Endothelial cell of umbilical vein (primary cell): ENCODE results near the gene GJB5. TPM values are rescaled to one million over a fixed set of nuclear protein-coding genes. Genes with fewer than 3 reads are reported as not detected.

Experiments used
- BruUV-seq: library from RNA; stranded (reverse); fragments of 400-500 nt; replicated peaks from 2 replicates; lab custom pipeline; 2021; lab: Mats Ljungman, UMichigan
- CTCF ChIA-PET: fragments of 300-600, 350-600 bp; sonication (Branson Sonifier 250); formaldehyde crosslinking; loops from one replicate; lab custom pipeline; 2021; ENCODE audit warnings: antibody characterized with exemption, inconsistent platforms; lab: Charles Lee
- POLR2A ChIA-PET: fragments of 300-600, 350-600 bp; sonication (Branson Sonifier 250); formaldehyde crosslinking; loops from one replicate; lab custom pipeline; 2021; ENCODE audit warnings: antibody characterized with exemption, inconsistent platforms; lab: Charles Lee
- DNase-seq: peaks from one replicate; pipeline ENCODE4 v3.0.0-alpha.2; 2011; ENCODE audit warnings: low read depth, low spot score
- FAIRE-seq: peaks from 2 replicates; lab custom pipeline; 2011; peaks lifted over from hg19 to GRCh38; lab: Jason Lieb, UNC
- H2AFZ ChIP-seq: 2 replicates; pipeline ENCODE4 v1.6.0; 2012; ENCODE audit warnings: low read depth, low read length, control low read depth, inconsistent platforms
- H3K27ac ChIP-seq: 2 replicates; pipeline ENCODE4 v1.5.1; 2011; ENCODE audit warnings: low read depth, mild to moderate bottlenecking, control low read depth, low read length, moderate library complexity; ENCODE audit not compliant: insufficient read depth
- H3K27me3 ChIP-seq, 2 experiments: 2 replicates each; pipeline versions ENCODE4 v1.6.0 to v1.6.1; 2011; ENCODE audit warnings: low read length in 2 of 2, mixed read lengths in 1 of 2; ENCODE audit not compliant: control insufficient read depth in 2 of 2, insufficient read depth in 2 of 2
- H3K36me3 ChIP-seq, 2 experiments: 2 replicates in 1 of 2; 3 replicates in 1 of 2; pipeline ENCODE4 v1.5.1; 2011; ENCODE audit warnings: low read length in 2 of 2, mild to moderate bottlenecking in 1 of 2, moderate library complexity in 1 of 2; ENCODE audit not compliant: control insufficient read depth in 2 of 2, insufficient read depth in 2 of 2; ENCODE audit errors: extremely low read depth in 1 of 2
- H3K4me1 ChIP-seq: 3 replicates; pipeline ENCODE4 v1.5.1; 2011; ENCODE audit warnings: mild to moderate bottlenecking, low read length; ENCODE audit not compliant: control insufficient read depth, insufficient read depth; ENCODE audit errors: extremely low read depth
- H3K4me2 ChIP-seq: 2 replicates; pipeline ENCODE4 v1.6.1; 2011; ENCODE audit warnings: low read length, control low read depth, mixed read lengths; ENCODE audit not compliant: insufficient read depth
- H3K4me3 ChIP-seq, 3 experiments: fragments of 200-600 bp in 1 of 3; sonication (generic), shearing (Covaris generic) in 1 of 3; replicated peaks in 1 of 3; 2 replicates each; pipeline ENCODE4 v1.5.1; 2011 to 2016; ENCODE audit warnings: control low read depth in 3 of 3, low read length in 3 of 3, mild to moderate bottlenecking in 2 of 3, inconsistent platforms in 1 of 3, low read depth in 1 of 3, moderate library complexity in 1 of 3; ENCODE audit not compliant: insufficient read depth in 1 of 3
- H3K79me2 ChIP-seq: 2 replicates; pipeline ENCODE4 v1.6.0; 2012; ENCODE audit warnings: low read length, inconsistent platforms; ENCODE audit not compliant: control insufficient read depth, insufficient read depth
- H3K9ac ChIP-seq: replicated peaks from 2 replicates; pipeline ENCODE3; 2011; ENCODE audit warnings: low read length, control low read depth; ENCODE audit not compliant: insufficient read depth; ENCODE audit errors: extremely low read depth
- H3K9me1 ChIP-seq: replicated peaks from 3 replicates; pipeline ENCODE4 v1.6.0; 2011; ENCODE audit warnings: mild to moderate bottlenecking, low read length; ENCODE audit not compliant: control insufficient read depth, insufficient read depth; ENCODE audit errors: extremely low read depth
- H3K9me3 ChIP-seq: replicated peaks from 2 replicates; pipeline ENCODE4 v1.5.1; 2012; ENCODE audit warnings: low read length, inconsistent platforms; ENCODE audit not compliant: control insufficient read depth, insufficient read depth
- H4K20me1 ChIP-seq: replicated peaks from 2 replicates; pipeline ENCODE3; 2011; ENCODE audit warnings: mild to moderate bottlenecking, low read length; ENCODE audit not compliant: control insufficient read depth, insufficient read depth; ENCODE audit errors: extremely low read depth
- CTCF ChIP-seq, 2 donors: IDR thresholded peaks; 1 replicate in 1 of 2; 2 replicates in 1 of 2; pipeline ENCODE4 v1.5.1; 2011; ENCODE audit warnings: low read length in 2 of 2, mild to moderate bottlenecking in 2 of 2, moderate library complexity in 2 of 2, control low read depth in 1 of 2, inconsistent platforms in 1 of 2, low read depth in 1 of 2; ENCODE audit not compliant: insufficient read depth in 1 of 2; ENCODE audit errors: extremely low read depth in 1 of 2
- EZH2 ChIP-seq: IDR thresholded peaks from 2 replicates; pipeline ENCODE4 v1.6.1; 2012; ENCODE audit warnings: borderline replicate concordance, low read depth, mild to moderate bottlenecking, moderate library complexity, low read length, inconsistent platforms; ENCODE audit not compliant: severe bottlenecking
- FOS ChIP-seq: IDR thresholded peaks from 2 replicates; pipeline ENCODE4 v1.6.1; 2011; ENCODE audit warnings: mild to moderate bottlenecking, low read length, moderate library complexity, borderline replicate concordance; ENCODE audit not compliant: insufficient read depth
- GATA2 ChIP-seq: IDR thresholded peaks from 2 replicates; pipeline ENCODE4 v1.7.0; 2011; ENCODE audit warnings: low read depth, mild to moderate bottlenecking, moderate library complexity, mixed read lengths, low read length; ENCODE audit not compliant: insufficient read length, insufficient read depth
- JUN ChIP-seq: IDR thresholded peaks from 2 replicates; pipeline ENCODE4 v1.6.1; 2011; ENCODE audit warnings: borderline replicate concordance, low read depth; ENCODE audit not compliant: insufficient read length, insufficient read depth
- MAX ChIP-seq: IDR thresholded peaks from 2 replicates; pipeline ENCODE4 v1.6.1; 2011; ENCODE audit not compliant: insufficient read depth, insufficient read length
- MYC ChIP-seq: IDR thresholded peaks from one replicate; pipeline ENCODE4 v1.6.1; 2011; ENCODE audit warnings: mild to moderate bottlenecking, low read depth, low read length
- POLR2A ChIP-seq: IDR thresholded peaks from 2 replicates; pipeline ENCODE4 v1.6.1; 2012; ENCODE audit warnings: low read depth, mild to moderate bottlenecking, control low read depth, low read length
- POLR2AphosphoS5 ChIP-seq: IDR thresholded peaks from 2 replicates; pipeline ENCODE4 v1.6.1; 2012; ENCODE audit warnings: low read depth, mild to moderate bottlenecking, control low read depth, low read length, moderate library complexity; ENCODE audit not compliant: insufficient read depth
- dilution Hi-C: fragments of 300-500 bp; cut with MboI; formaldehyde crosslinking; loops from one replicate; pipeline ENCODE4 v1.15.0; 2019; ENCODE audit warnings: low sequenced_read_pairs; ENCODE audit not compliant: extremely low pct_ligation_motif_present
- intact Hi-C: fragments of 100-400 bp; cut with micrococcal nuclease; formaldehyde crosslinking; loops from one replicate; pipeline ENCODE4 v1.10.0; 2022
- polyA plus RNA-seq, 4 experiments: library from polyadenylated mRNA; depleted of rRNA in 3 of 4; stranded (reverse) in 3 of 4; unstranded in 1 of 4; fragments of >200 nt; gene quantifications; 2 replicates each; pipeline versions ENCODE4 v1.2.1 to v1.2.3, GENCODE V29; 2011 to 2012; ENCODE audit warnings: missing spikeins in 1 of 4
- total RNA-seq: library from RNA; stranded (reverse); gene quantifications from 2 replicates; pipeline ENCODE4 v1.2.3, GENCODE V29; 2021

GJB5 gene
- total and polyA plus RNA-seq, 2 donors (not counting 3 experiments of a cell fraction or from before 2014, with no cell fraction given) = not detected

- Histone ChIP-seq H4K20me1 (no peaks in the 10 kb centered on the region), H3K36me3 (no peaks in the 10 kb centered on the region), H3K4me1 (no peaks in the 10 kb centered on the region), H3K4me2 (no peak overlapping the region), H3K27me3 (peaks cover 2 to 3% of the 10 kb centered on the region in 2 experiments), H3K9me3 (no peaks in the 10 kb centered on the region), H3K9ac (no peak overlapping the region), H3K27ac (no peak overlapping the region), H3K9me1 (no peaks in the 10 kb centered on the region), H3K79me2 (no peaks in the 10 kb centered on the region), H3K4me3 (no peak overlapping the region), H2AFZ (no peak overlapping the region)
- CTCF ChIA-PET = interaction anchor here (0.6 to 7.8 kb wide), 23 partner anchors 8 to 1131 kb away, joined by 3 to 338 read pairs (median 4); partner anchors contain the start of genes GJB4 and SMIM12
- no TSS peak for BruUV-seq
- POLR2A ChIA-PET = no interaction called here
- peak; percentile 61 for DNase-seq
- dilution Hi-C loops = no loop called here
- TF ChIP-seq CTCF (IDR thresholded peaks at IDR 0.05; ENCODE audit: extremely low read depth in 1 of 2, insufficient read depth in 1 of 2, low read depth in 1 of 2, low read length in 2 of 2) (peak; percentile 93 to 99), POLR2A (no peak), POLR2AphosphoS5 (no peak), JUN (no peak), MYC (no peak), FOS (no peak), EZH2 (no peak), GATA2 (no peak), MAX (no peak)
- intact Hi-C loops = loop anchor here (1.0 kb wide), 1 partner anchor 1109 kb away; no protein-coding TSS in a partner anchor
- FAIRE-seq = peak; percentile 56
Measured at GRCh38 chr1:34742667-34743270, 12.1 kb upstream of the GJB5 start.
